ENCODE data around the gene PBX3.

Gene PBX3

GRCh38 chr9:125993466-125993865 is 246.3 kb downstream of the PBX3 start:
- Histone ChIP-seq H3K4me3 (ENCODE audit: low read length in 2 of 2) (no peak overlapping the region), H2AFZ (ENCODE audit: low read length) (no peak overlapping the region), H3K27ac (replicated peaks; ENCODE audit: low read length) (no peak overlapping the region), H3K9ac (ENCODE audit: low read depth, low read length, poor library complexity) (no peak overlapping the region), H4K8ac (ENCODE audit: low read depth, low read length) (no peak overlapping the region), H2BK120ac (ENCODE audit: low read depth, low read length) (no peak overlapping the region), H3K4me1 (ENCODE audit: control insufficient read depth in 2 of 2, insufficient read depth in 1 of 2, low read depth in 1 of 2, low read length in 2 of 2) (peaks cover 0 to 2% of the 10 kb centered on the region in 2 donors), H3K36me3 (replicated peaks in 1 of 2; ENCODE audit: control insufficient read depth in 2 of 2, insufficient read depth in 2 of 2, low read length in 2 of 2) (no peaks in the 10 kb centered on the region), H3K23ac (ENCODE audit: low read depth, low read length, poor library complexity) (no peak overlapping the region), H3K14ac (ENCODE audit: low read length) (no peak overlapping the region), H2BK12ac (ENCODE audit: low read length) (no peak overlapping the region), H3K18ac (ENCODE audit: low read length) (no peak overlapping the region), H3K4ac (ENCODE audit: low read length) (no peak overlapping the region), H3K9me3 (replicated peaks in 1 of 2; ENCODE audit: control insufficient read depth in 2 of 2, insufficient read depth in 1 of 2, low read depth in 1 of 2, low read length in 2 of 2) (no peaks in the 10 kb centered on the region), H2BK5ac (ENCODE audit: low read length) (no peak overlapping the region), H3K79me1 (ENCODE audit: low read depth, low read length) (no peaks in the 10 kb centered on the region), H2BK15ac (ENCODE audit: low read length) (no peak overlapping the region), H3K4me2 (ENCODE audit: insufficient read depth, low read length, poor library complexity, severe bottlenecking) (no peak overlapping the region), H4K91ac (ENCODE audit: low read depth, low read length, poor library complexity) (no peak overlapping the region), H3K27me3 (ENCODE audit: control insufficient read depth in 3 of 3, insufficient read depth in 3 of 3, low read depth in 1 of 3, low read length in 3 of 3) (peaks cover 0 to 11% (median 0%) of the 10 kb centered on the region in 3 experiments), H2AK5ac (ENCODE audit: low read depth, low read length) (no peak overlapping the region)
- WGBS, 2 donors (ENCODE audit: extremely low coverage in 2 of 2, insufficient read length in 2 of 2, insufficient replicate concordance in 1 of 2), result no CpG with 5 or more reads among the region's 15 CpGs
- DNase-seq (ENCODE audit: low spot score), result no peak

DNA sequence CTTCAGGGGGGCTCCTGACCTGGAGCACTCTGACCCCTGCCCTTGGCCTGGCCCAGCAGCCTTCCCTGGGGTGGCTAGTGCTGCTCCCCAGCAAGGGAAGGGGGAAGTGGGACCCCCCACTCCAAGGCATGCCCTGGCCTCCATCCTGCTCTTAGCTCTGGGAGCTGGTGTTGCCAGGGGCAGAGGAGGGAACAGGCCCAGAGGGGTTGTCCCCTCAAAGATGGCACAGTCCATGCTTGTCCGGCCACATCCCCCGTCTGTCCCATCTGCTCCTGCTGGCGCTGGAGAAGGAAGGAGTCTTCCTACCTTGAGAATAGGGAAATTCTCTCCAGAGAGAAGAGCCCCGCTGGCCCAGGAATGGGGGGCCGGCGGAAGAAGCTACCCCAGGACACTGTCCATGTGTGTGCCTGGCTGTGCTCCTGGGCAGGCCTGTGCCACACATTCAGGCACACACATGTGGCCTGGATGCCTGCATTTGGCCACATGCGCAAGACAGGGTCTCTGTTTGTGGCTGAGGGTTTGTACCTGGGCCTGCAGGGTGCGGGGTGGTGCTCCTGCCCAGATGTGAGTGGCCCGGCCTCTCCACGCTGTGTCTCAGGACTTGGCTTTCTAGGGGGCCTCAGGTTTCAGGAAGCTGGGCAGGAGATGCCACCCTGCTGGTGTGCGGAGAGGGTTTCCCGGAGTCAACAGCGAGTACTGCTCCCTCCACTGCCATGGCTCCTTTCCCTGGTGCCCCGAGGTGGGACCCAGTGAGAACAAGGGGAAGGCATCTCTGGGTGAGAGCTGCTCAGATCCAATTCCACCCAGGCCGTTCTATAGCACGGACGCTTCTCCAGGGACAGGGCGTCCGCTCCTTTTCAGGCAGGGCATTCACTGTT is 247.1 kb downstream of the PBX3 start:
- H3K4me2 ChIP-seq (ENCODE audit: insufficient read depth, low read length, poor library complexity, severe bottlenecking), result no peak overlapping the region
- WGBS, 2 donors (ENCODE audit: extremely low coverage in 2 of 2, insufficient read length in 2 of 2, insufficient replicate concordance in 1 of 2), result no CpG with 5 or more reads among the region's 19 CpGs
- no peak overlapping the region for H2BK12ac ChIP-seq (ENCODE audit: low read length)
- peaks cover 0 to 11% (median 0%) of the 10 kb centered on the region in 3 experiments for H3K27me3 ChIP-seq (ENCODE audit: control insufficient read depth in 3 of 3, insufficient read depth in 3 of 3, low read depth in 1 of 3, low read length in 3 of 3)
- no peak overlapping the region for H3K14ac ChIP-seq (ENCODE audit: low read length)
- no peaks in the 10 kb centered on the region for H3K36me3 ChIP-seq (replicated peaks in 1 of 2; ENCODE audit: control insufficient read depth in 2 of 2, insufficient read depth in 2 of 2, low read length in 2 of 2)
- no peak overlapping the region for H2AFZ ChIP-seq (ENCODE audit: low read length)
- peaks cover 0 to 2% of the 10 kb centered on the region in 2 donors for H3K4me1 ChIP-seq (ENCODE audit: control insufficient read depth in 2 of 2, insufficient read depth in 1 of 2, low read depth in 1 of 2, low read length in 2 of 2)
- no peak overlapping the region for H3K4me3 ChIP-seq (ENCODE audit: low read length in 2 of 2)
- H4K8ac ChIP-seq (ENCODE audit: low read depth, low read length), result no peak overlapping the region
- no peak overlapping the region for H3K4ac ChIP-seq (ENCODE audit: low read length)
- H3K9ac ChIP-seq (ENCODE audit: low read depth, low read length, poor library complexity), result no peak overlapping the region
- no peaks in the 10 kb centered on the region for H3K9me3 ChIP-seq (replicated peaks in 1 of 2; ENCODE audit: control insufficient read depth in 2 of 2, insufficient read depth in 1 of 2, low read depth in 1 of 2, low read length in 2 of 2)
- peak overlapping the region; percentile 75 for H2BK120ac ChIP-seq (ENCODE audit: low read depth, low read length)
- H2AK5ac ChIP-seq (ENCODE audit: low read depth, low read length), result peak overlapping the region; percentile 66
- peak overlapping the region; percentile 92 for H4K91ac ChIP-seq (ENCODE audit: low read depth, low read length, poor library complexity)
- H2BK5ac ChIP-seq (ENCODE audit: low read length), result no peak overlapping the region
- DNase-seq (ENCODE audit: low spot score), result no peak
- H3K79me1 ChIP-seq (ENCODE audit: low read depth, low read length), result no peaks in the 10 kb centered on the region
- H3K23ac ChIP-seq (ENCODE audit: low read depth, low read length, poor library complexity), result peak overlapping the region; percentile 51
- peak overlapping the region; percentile 6 for H3K18ac ChIP-seq (ENCODE audit: low read length)
- no peak overlapping the region for H3K27ac ChIP-seq (replicated peaks; ENCODE audit: low read length)
- H2BK15ac ChIP-seq (ENCODE audit: low read length), result no peak overlapping the region

GRCh38 chr9:125995006-125995405 is 247.8 kb downstream of the PBX3 start:
- Histone ChIP-seq H2AK5ac (ENCODE audit: low read depth, low read length) (peak overlapping the region; percentile 66), H3K27ac (replicated peaks; ENCODE audit: low read length) (no peak overlapping the region), H4K91ac (ENCODE audit: low read depth, low read length, poor library complexity) (no peak overlapping the region), H3K9ac (ENCODE audit: low read depth, low read length, poor library complexity) (no peak overlapping the region), H3K4me1 (ENCODE audit: control insufficient read depth in 2 of 2, insufficient read depth in 1 of 2, low read depth in 1 of 2, low read length in 2 of 2) (peaks cover 0 to 2% of the 10 kb centered on the region in 2 donors), H3K23ac (ENCODE audit: low read depth, low read length, poor library complexity) (no peak overlapping the region), H2BK12ac (ENCODE audit: low read length) (no peak overlapping the region), H3K18ac (ENCODE audit: low read length) (peak overlapping the region; percentile 6), H3K14ac (ENCODE audit: low read length) (no peak overlapping the region), H3K4ac (ENCODE audit: low read length) (no peak overlapping the region), H3K9me3 (replicated peaks in 1 of 2; ENCODE audit: control insufficient read depth in 2 of 2, insufficient read depth in 1 of 2, low read depth in 1 of 2, low read length in 2 of 2) (no peaks in the 10 kb centered on the region), H4K8ac (ENCODE audit: low read depth, low read length) (no peak overlapping the region), H3K4me2 (ENCODE audit: insufficient read depth, low read length, poor library complexity, severe bottlenecking) (no peak overlapping the region), H2BK15ac (ENCODE audit: low read length) (no peak overlapping the region), H2AFZ (ENCODE audit: low read length) (no peak overlapping the region), H2BK5ac (ENCODE audit: low read length) (no peak overlapping the region), H3K36me3 (replicated peaks in 1 of 2; ENCODE audit: control insufficient read depth in 2 of 2, insufficient read depth in 2 of 2, low read length in 2 of 2) (no peaks in the 10 kb centered on the region), H3K79me1 (ENCODE audit: low read depth, low read length) (no peaks in the 10 kb centered on the region), H3K4me3 (ENCODE audit: low read length in 2 of 2) (no peak overlapping the region), H3K27me3 (ENCODE audit: control insufficient read depth in 3 of 3, insufficient read depth in 3 of 3, low read depth in 1 of 3, low read length in 3 of 3) (peaks cover 0 to 11% (median 0%) of the 10 kb centered on the region in 3 experiments), H2BK120ac (ENCODE audit: low read depth, low read length) (peak overlapping the region; percentile 75)
- DNase-seq (ENCODE audit: low spot score), result no peak
- WGBS, 2 donors (ENCODE audit: extremely low coverage in 2 of 2, insufficient read length in 2 of 2, insufficient replicate concordance in 1 of 2), result no CpG with 5 or more reads among the region's 5 CpGs

GRCh38 chr9:125995706-125996105 is 248.5 kb downstream of the PBX3 start:
- Histone ChIP-seq H2BK120ac (ENCODE audit: low read depth, low read length) (no peak overlapping the region), H2BK12ac (ENCODE audit: low read length) (no peak overlapping the region), H3K9me3 (replicated peaks in 1 of 2; ENCODE audit: control insufficient read depth in 2 of 2, insufficient read depth in 1 of 2, low read depth in 1 of 2, low read length in 2 of 2) (no peaks in the 10 kb centered on the region), H3K27ac (replicated peaks; ENCODE audit: low read length) (no peak overlapping the region), H3K4ac (ENCODE audit: low read length) (no peak overlapping the region), H2AFZ (ENCODE audit: low read length) (peak overlapping the region; percentile 21), H3K18ac (ENCODE audit: low read length) (no peak overlapping the region), H4K8ac (ENCODE audit: low read depth, low read length) (no peak overlapping the region), H3K79me1 (ENCODE audit: low read depth, low read length) (no peaks in the 10 kb centered on the region), H3K23ac (ENCODE audit: low read depth, low read length, poor library complexity) (no peak overlapping the region), H3K4me1 (ENCODE audit: control insufficient read depth in 2 of 2, insufficient read depth in 1 of 2, low read depth in 1 of 2, low read length in 2 of 2) (peaks cover 0 to 2% of the 10 kb centered on the region in 2 donors), H2AK5ac (ENCODE audit: low read depth, low read length) (no peak overlapping the region), H3K36me3 (replicated peaks in 1 of 2; ENCODE audit: control insufficient read depth in 2 of 2, insufficient read depth in 2 of 2, low read length in 2 of 2) (no peaks in the 10 kb centered on the region), H2BK15ac (ENCODE audit: low read length) (no peak overlapping the region), H2BK5ac (ENCODE audit: low read length) (no peak overlapping the region), H3K27me3 (ENCODE audit: control insufficient read depth in 3 of 3, insufficient read depth in 3 of 3, low read depth in 1 of 3, low read length in 3 of 3) (peaks cover 0 to 11% (median 0%) of the 10 kb centered on the region in 3 experiments), H3K14ac (ENCODE audit: low read length) (no peak overlapping the region), H3K4me3 (ENCODE audit: low read length in 2 of 2) (no peak overlapping the region), H3K4me2 (ENCODE audit: insufficient read depth, low read length, poor library complexity, severe bottlenecking) (no peak overlapping the region), H4K91ac (ENCODE audit: low read depth, low read length, poor library complexity) (no peak overlapping the region), H3K9ac (ENCODE audit: low read depth, low read length, poor library complexity) (no peak overlapping the region)
- DNase-seq (ENCODE audit: low spot score), result no peak
- WGBS, 2 donors (ENCODE audit: extremely low coverage in 2 of 2, insufficient read length in 2 of 2, insufficient replicate concordance in 1 of 2), result no CpG with 5 or more reads among the region's 10 CpGs
